ENCODE measurements around the gene PCSK4. TPM values are rescaled to one million over a fixed set of nuclear protein-coding genes. Genes with fewer than 3 reads are reported as not detected.
"Not testable (repeated sequence)": the region's sequence is repeated elsewhere in the genome, so short reads cannot be mapped to it uniquely, and the experiment has no call there.

PCSK4 gene
- total RNA-seq, 1 donor from 2014 or later, result 37.7 TPM

DNA sequence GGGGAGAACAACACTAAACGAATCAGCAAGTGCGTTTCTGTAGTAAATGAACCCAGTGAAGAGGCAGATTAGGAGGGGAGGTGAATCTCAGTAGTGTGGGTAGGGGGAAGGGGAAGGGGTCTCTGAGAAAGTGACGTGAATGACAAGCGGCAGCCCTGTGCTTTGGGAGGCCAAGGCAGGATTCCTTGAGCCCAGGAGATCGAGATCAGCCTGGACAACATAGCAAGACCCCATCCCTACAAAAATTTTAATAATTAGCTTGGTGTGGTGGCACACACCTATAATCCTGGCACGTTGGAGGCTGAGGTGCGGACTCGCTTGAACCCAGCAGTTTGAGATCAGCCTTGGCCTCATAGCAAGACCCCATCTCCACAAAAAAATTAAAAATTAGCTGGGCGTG is 41.9 kb upstream of the PCSK4 start:
- no peaks in the 10 kb centered on the region for H3K36me3 Mint-ChIP-seq (ENCODE audit: insufficient read depth)
- peaks cover 14% of the 10 kb centered on the region for H3K27me3 Mint-ChIP-seq
- TF ChIP-seq, protein P1, sequence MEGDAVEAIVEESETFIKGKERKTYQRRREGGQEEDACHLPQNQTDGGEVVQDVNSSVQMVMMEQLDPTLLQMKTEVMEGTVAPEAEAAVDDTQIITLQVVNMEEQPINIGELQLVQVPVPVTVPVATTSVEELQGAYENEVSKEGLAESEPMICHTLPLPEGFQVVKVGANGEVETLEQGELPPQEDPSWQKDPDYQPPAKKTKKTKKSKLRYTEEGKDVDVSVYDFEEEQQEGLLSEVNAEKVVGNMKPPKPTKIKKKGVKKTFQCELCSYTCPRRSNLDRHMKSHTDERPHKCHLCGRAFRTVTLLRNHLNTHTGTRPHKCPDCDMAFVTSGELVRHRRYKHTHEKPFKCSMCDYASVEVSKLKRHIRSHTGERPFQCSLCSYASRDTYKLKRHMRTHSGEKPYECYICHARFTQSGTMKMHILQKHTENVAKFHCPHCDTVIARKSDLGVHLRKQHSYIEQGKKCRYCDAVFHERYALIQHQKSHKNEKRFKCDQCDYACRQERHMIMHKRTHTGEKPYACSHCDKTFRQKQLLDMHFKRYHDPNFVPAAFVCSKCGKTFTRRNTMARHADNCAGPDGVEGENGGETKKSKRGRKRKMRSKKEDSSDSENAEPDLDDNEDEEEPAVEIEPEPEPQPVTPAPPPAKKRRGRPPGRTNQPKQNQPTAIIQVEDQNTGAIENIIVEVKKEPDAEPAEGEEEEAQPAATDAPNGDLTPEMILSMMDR (IDR thresholded peaks at IDR 0.05; ENCODE audit: unreplicated experiment), result no peak
- no peak overlapping the region for H3K27ac Mint-ChIP-seq
- no peaks in the 10 kb centered on the region for H3K9me3 Mint-ChIP-seq (ENCODE audit: low read depth)
- no peaks in the 10 kb centered on the region for H3K4me1 Mint-ChIP-seq (ENCODE audit: low read depth)
- no peak overlapping the region for H3K4me3 Mint-ChIP-seq (ENCODE audit: low read depth)
- DNase-seq (ENCODE audit: low spot score, unreplicated experiment), result no peak

DNA sequence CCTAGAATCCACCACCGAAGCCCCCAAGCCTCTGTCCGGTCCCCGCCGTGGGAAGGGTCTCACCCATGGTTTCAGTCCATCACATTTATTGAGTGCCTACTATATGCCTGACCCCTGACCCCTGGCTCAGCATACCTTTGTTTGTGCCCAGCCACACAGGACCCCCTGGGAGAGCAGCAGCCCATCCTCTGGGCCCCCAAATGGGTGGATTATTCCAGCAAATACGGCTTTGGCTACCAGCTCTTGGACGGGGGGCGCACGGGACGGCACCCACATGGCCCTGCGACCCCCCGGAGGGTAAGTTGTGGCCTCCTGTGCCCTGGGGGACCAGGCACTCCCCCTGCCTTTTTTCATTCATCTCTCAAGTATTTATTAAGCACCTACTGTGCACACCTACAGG is 41.4 kb upstream of the PCSK4 start:
- no peaks in the 10 kb centered on the region for H3K4me1 Mint-ChIP-seq (ENCODE audit: low read depth)
- no peaks in the 10 kb centered on the region for H3K36me3 Mint-ChIP-seq (ENCODE audit: insufficient read depth)
- TF ChIP-seq, protein P1 (IDR thresholded peaks at IDR 0.05; ENCODE audit: unreplicated experiment), result no peak
- peaks cover 16% of the 10 kb centered on the region for H3K27me3 Mint-ChIP-seq
- H3K9me3 Mint-ChIP-seq (ENCODE audit: low read depth), result no peaks in the 10 kb centered on the region
- no peak overlapping the region for H3K27ac Mint-ChIP-seq
- DNase-seq (ENCODE audit: low spot score, unreplicated experiment), result no peak
- H3K4me3 Mint-ChIP-seq (ENCODE audit: low read depth), result no peak overlapping the region

DNA sequence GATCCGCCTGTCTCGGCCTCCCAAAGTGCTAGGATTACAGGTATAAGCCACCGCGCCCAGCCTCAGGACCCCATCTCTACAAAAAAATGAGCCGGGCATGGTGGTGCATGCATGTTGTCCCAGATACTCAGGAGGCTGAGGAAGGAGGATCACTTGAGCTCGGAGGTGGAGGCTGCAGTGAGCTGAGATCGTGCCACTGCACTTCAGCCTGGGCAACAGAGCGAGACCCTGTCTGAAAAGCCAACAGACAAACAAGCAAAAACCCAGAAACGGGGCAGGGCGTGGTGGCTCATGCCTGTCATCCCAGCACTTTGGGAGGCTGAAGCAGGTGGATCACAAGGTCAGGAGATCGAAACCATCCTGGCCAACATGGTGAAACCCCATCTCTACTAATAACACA is 40.7 kb upstream of the PCSK4 start:
- not testable (repeated sequence) for H3K27ac Mint-ChIP-seq; DNase-seq (ENCODE audit: low spot score, unreplicated experiment); H3K4me1 Mint-ChIP-seq (ENCODE audit: low read depth); H3K36me3 Mint-ChIP-seq (ENCODE audit: insufficient read depth); H3K9me3 Mint-ChIP-seq (ENCODE audit: low read depth); H3K4me3 Mint-ChIP-seq (ENCODE audit: low read depth)
- H3K27me3 Mint-ChIP-seq, result peaks cover 24% of the 10 kb centered on the region

DNA sequence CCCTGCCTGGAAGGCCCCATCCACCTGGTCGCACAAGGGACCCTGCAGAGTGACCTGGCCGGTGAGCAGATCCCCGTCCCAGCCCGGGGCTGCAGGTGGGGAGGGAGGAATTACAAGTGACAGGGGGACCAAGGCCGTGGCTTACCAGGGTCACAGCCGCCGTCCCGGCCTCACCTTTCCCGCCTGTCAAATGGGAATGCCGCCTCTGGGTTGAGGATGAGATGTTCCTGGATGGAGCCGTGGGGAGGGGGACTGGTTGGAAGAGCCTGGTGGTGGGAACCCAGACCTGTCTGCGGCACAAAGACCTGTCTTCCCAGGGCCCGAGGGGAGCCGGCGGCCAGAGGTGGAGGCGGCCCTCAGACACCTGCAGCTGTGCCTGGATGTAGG is 39.3 kb upstream of the PCSK4 start:
- no peak for DNase-seq (ENCODE audit: low spot score, unreplicated experiment)
- H3K36me3 Mint-ChIP-seq (ENCODE audit: insufficient read depth), result no peaks in the 10 kb centered on the region
- H3K9me3 Mint-ChIP-seq (ENCODE audit: low read depth), result no peaks in the 10 kb centered on the region
- H3K27ac Mint-ChIP-seq, result no peak overlapping the region
- TF ChIP-seq, protein P1 (IDR thresholded peaks at IDR 0.05; ENCODE audit: unreplicated experiment), result no peak
- no peak overlapping the region for H3K4me3 Mint-ChIP-seq (ENCODE audit: low read depth)
- H3K27me3 Mint-ChIP-seq, result peaks cover 38% of the 10 kb centered on the region
- peaks cover 3% of the 10 kb centered on the region for H3K4me1 Mint-ChIP-seq (ENCODE audit: low read depth)

DNA sequence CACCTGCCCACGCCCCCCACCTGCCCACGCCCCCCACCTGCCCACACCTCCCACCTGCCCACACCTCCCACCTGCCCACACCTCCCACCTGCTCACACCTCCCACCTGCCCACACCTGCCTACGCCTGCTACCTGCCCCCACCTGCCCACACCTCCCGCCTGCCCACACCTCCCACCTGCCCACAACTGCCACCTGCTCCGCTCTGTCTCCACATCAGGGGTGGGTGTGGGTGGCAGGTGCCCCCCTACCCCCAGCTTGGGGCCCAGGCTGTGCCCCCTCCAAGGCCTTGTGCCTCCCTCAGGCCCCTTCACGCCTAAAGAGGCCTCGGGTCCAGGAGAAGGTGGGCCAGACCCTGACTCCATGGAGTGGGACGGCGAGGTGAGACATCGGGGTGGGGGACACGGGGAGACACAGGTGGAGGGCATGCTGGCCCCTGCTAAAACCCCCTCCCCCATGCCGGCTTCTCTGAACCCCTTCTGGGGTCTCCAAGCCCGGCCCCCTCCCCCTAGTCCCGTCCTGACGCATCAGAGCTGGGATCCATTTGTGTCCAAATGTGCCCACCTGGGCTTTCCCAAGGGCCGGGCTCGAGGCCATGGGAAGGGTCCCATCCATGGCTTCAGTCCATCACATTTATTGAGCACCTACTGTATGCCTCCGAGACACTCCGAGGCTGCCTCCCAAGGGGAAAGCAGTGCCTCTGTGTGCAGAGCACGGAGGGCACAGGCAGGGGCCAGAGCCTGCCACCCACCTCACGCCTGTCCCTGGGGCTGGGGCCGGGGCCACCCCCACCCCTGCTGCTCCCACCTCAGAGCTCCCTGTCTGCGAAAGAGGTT is 38.7 kb upstream of the PCSK4 start:
- no peak overlapping the region for H3K27ac Mint-ChIP-seq
- no peak overlapping the region for H3K4me3 Mint-ChIP-seq (ENCODE audit: low read depth)
- H3K9me3 Mint-ChIP-seq (ENCODE audit: low read depth), result no peaks in the 10 kb centered on the region
- peaks cover 40% of the 10 kb centered on the region for H3K27me3 Mint-ChIP-seq
- H3K36me3 Mint-ChIP-seq (ENCODE audit: insufficient read depth), result no peaks in the 10 kb centered on the region
- TF ChIP-seq, protein P1 (IDR thresholded peaks at IDR 0.05; ENCODE audit: unreplicated experiment), result no peak
- peaks cover 4% of the 10 kb centered on the region for H3K4me1 Mint-ChIP-seq (ENCODE audit: low read depth)
- no peak for DNase-seq (ENCODE audit: low spot score, unreplicated experiment)

All from progenitor cell of endocrine pancreas (in vitro differentiated cells).